Measurements from ENCODE around the gene OR51V1. TPM values are rescaled to one million over a fixed set of nuclear protein-coding genes. Genes with fewer than 3 reads are reported as not detected.

Gene OR51V1
- total RNA-seq, 2 experiments from 2014 or later: not detected

DNA sequence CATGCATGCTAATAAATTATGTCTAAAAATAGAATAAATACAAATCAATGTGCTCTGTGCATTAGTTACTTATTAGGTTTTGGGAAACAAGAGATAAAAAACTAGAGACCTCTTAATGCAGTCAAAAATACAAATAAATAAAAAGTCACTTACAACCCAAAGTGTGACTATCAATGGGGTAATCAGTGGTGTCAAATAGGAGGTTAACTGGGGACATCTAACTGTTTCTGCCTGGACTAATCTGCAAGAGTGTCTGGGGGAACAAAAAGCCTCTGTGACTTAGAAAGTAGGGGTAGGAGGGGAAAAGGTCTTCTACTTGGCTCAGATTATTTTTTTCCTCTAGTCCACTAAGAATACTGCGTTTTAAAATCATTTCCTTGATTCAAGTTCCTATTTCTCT lies 27.2 kb upstream of the OR51V1 start:
- POLR2A ChIA-PET: no interaction called here
- no peak overlapping the region for H3K27ac Mint-ChIP-seq
- Histone ChIP-seq H3K9me3 (ENCODE audit: control insufficient read depth in 1 of 2, insufficient read depth in 1 of 2, low read length in 2 of 2) (peaks cover 0 to 12% of the 10 kb centered on the region in 2 experiments), H3K4me3 (ENCODE audit: low read length) (no peak overlapping the region), H3K27me3 (ENCODE audit: control insufficient read depth in 1 of 2, insufficient read depth in 2 of 2, low read length in 2 of 2) (peaks cover 0 to 13% of the 10 kb centered on the region in 2 experiments), H3K36me3 (ENCODE audit: insufficient read depth, low read length) (no peaks in the 10 kb centered on the region), H3K4me1 (ENCODE audit: insufficient read depth, low read length) (no peaks in the 10 kb centered on the region), H3K27ac (ENCODE audit: low read depth in 1 of 2, low read length in 2 of 2) (no peak overlapping the region)
- peaks cover 6% of the 10 kb centered on the region for H3K27me3 Mint-ChIP-seq
- H3K4me3 Mint-ChIP-seq: no peak overlapping the region
- CTCF ChIA-PET: no interaction called here
- no peaks in the 10 kb centered on the region for H3K4me1 Mint-ChIP-seq (ENCODE audit: low read depth)
- no peaks in the 10 kb centered on the region for H3K36me3 Mint-ChIP-seq (ENCODE audit: low read depth)
- intact Hi-C loops (cut with DNase I, micrococcal nuclease): no loop called here
- TF ChIP-seq, protein P1, sequence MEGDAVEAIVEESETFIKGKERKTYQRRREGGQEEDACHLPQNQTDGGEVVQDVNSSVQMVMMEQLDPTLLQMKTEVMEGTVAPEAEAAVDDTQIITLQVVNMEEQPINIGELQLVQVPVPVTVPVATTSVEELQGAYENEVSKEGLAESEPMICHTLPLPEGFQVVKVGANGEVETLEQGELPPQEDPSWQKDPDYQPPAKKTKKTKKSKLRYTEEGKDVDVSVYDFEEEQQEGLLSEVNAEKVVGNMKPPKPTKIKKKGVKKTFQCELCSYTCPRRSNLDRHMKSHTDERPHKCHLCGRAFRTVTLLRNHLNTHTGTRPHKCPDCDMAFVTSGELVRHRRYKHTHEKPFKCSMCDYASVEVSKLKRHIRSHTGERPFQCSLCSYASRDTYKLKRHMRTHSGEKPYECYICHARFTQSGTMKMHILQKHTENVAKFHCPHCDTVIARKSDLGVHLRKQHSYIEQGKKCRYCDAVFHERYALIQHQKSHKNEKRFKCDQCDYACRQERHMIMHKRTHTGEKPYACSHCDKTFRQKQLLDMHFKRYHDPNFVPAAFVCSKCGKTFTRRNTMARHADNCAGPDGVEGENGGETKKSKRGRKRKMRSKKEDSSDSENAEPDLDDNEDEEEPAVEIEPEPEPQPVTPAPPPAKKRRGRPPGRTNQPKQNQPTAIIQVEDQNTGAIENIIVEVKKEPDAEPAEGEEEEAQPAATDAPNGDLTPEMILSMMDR (IDR thresholded peaks at IDR 0.05): no peak
- ATAC-seq (ENCODE audit: poor library complexity) (no peak), DNase-seq (no peak)
- H3K9me3 Mint-ChIP-seq: no peaks in the 10 kb centered on the region

DNA sequence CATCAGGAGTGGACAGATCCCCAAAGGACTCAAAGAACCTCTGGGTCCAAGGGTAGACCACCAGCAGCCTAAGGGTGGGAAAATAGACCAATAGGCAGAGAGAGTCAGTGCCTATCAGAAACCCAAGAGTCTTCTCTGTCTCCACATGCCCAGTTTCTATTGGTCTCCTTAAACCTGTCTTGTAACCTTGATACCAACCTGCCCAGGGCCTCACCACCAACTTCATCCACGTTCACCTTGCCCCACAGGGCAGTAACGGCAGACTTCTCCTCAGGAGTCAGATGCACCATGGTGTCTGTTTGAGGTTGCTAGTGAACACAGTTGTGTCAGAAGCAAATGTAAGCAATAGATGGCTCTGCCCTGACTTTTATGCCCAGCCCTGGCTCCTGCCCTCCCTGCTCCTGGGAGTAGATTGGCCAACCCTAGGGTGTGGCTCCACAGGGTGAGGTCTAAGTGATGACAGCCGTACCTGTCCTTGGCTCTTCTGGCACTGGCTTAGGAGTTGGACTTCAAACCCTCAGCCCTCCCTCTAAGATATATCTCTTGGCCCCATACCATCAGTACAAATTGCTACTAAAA lies 26.3 kb upstream of the OR51V1 start, which contains the start of gene HBB:
HBB (minus strand) TSS at position 340 of the 579 bp plus-strand sequence; CDS start at position 290, 50 bp downstream.
- ATAC-seq (ENCODE audit: poor library complexity) (no peak), DNase-seq (no peak)
- peaks cover 0 to 12% of the 10 kb centered on the region in 2 experiments for H3K9me3 ChIP-seq (ENCODE audit: control insufficient read depth in 1 of 2, insufficient read depth in 1 of 2, low read length in 2 of 2)
- intact Hi-C loops (cut with DNase I, micrococcal nuclease): no loop called here
- H3K27ac Mint-ChIP-seq: no peak within 1 kb of the TSS
- H3K27me3 ChIP-seq (ENCODE audit: control insufficient read depth in 1 of 2, insufficient read depth in 2 of 2, low read length in 2 of 2): peaks cover 0 to 13% of the 10 kb centered on the region in 2 experiments
- H3K27ac ChIP-seq (ENCODE audit: low read depth in 1 of 2, low read length in 2 of 2): no peak within 1 kb of the TSS
- H3K9me3 Mint-ChIP-seq: no peaks in the 10 kb centered on the region
- no peak within 1 kb of the TSS for H3K4me3 Mint-ChIP-seq
- no peaks in the 10 kb centered on the region for H3K4me1 ChIP-seq (ENCODE audit: insufficient read depth, low read length)
- H3K4me3 ChIP-seq (ENCODE audit: low read length): no peak within 1 kb of the TSS
- TF ChIP-seq, protein P1 (IDR thresholded peaks at IDR 0.05): no peak
- H3K27me3 Mint-ChIP-seq: peaks cover 6% of the 10 kb centered on the region
- no peaks in the 10 kb centered on the region for H3K36me3 ChIP-seq (ENCODE audit: insufficient read depth, low read length)
- CTCF ChIA-PET: no interaction called here
- POLR2A ChIA-PET: no interaction called here
- no peaks in the 10 kb centered on the region for H3K36me3 Mint-ChIP-seq (ENCODE audit: low read depth)
- H3K4me1 Mint-ChIP-seq (ENCODE audit: low read depth): no peaks in the 10 kb centered on the region

DNA sequence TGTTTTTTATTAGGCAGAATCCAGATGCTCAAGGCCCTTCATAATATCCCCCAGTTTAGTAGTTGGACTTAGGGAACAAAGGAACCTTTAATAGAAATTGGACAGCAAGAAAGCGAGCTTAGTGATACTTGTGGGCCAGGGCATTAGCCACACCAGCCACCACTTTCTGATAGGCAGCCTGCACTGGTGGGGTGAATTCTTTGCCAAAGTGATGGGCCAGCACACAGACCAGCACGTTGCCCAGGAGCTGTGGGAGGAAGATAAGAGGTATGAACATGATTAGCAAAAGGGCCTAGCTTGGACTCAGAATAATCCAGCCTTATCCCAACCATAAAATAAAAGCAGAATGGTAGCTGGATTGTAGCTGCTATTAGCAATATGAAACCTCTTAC lies 25.0 kb upstream of the OR51V1 start:
- ATAC-seq (ENCODE audit: poor library complexity): no peak
- Mint-ChIP-seq H3K36me3 (ENCODE audit: low read depth) (no peaks in the 10 kb centered on the region), H3K9me3 (no peaks in the 10 kb centered on the region), H3K27me3 (peaks cover 6% of the 10 kb centered on the region), H3K27ac (no peak overlapping the region), H3K4me3 (no peak overlapping the region), H3K4me1 (ENCODE audit: low read depth) (no peaks in the 10 kb centered on the region)
- ChIA-PET POLR2A (no interaction called here), CTCF (no interaction called here)
- Histone ChIP-seq H3K9me3 (ENCODE audit: control insufficient read depth in 1 of 2, insufficient read depth in 1 of 2, low read length in 2 of 2) (peaks cover 6 to 12% of the 10 kb centered on the region in 2 experiments), H3K27me3 (ENCODE audit: control insufficient read depth in 1 of 2, insufficient read depth in 2 of 2, low read length in 2 of 2) (peaks cover 0 to 13% of the 10 kb centered on the region in 2 experiments), H3K27ac (ENCODE audit: low read depth in 1 of 2, low read length in 2 of 2) (no peak overlapping the region), H3K36me3 (ENCODE audit: insufficient read depth, low read length) (no peaks in the 10 kb centered on the region), H3K4me3 (ENCODE audit: low read length) (no peak overlapping the region), H3K4me1 (ENCODE audit: insufficient read depth, low read length) (no peaks in the 10 kb centered on the region)
- DNase-seq: no peak
- TF ChIP-seq, protein P1 (IDR thresholded peaks at IDR 0.05): no peak
- intact Hi-C loops (cut with DNase I, micrococcal nuclease): no loop called here

Measured in CD4-positive, alpha-beta T cell (primary cell).